HG03575 (cell line): ENCODE measurements around the gene HS6ST3.

Experiments
- ATAC-seq: cut with Tn5 transposase; IDR thresholded peaks from one replicate; pipeline ENCODE4 v1.9.1; 2021; ENCODE audit not compliant: unreplicated experiment, insufficient number of reproducible peaks, low FRiP score; ENCODE audit errors: extremely low read depth

HS6ST3 gene

DNA sequence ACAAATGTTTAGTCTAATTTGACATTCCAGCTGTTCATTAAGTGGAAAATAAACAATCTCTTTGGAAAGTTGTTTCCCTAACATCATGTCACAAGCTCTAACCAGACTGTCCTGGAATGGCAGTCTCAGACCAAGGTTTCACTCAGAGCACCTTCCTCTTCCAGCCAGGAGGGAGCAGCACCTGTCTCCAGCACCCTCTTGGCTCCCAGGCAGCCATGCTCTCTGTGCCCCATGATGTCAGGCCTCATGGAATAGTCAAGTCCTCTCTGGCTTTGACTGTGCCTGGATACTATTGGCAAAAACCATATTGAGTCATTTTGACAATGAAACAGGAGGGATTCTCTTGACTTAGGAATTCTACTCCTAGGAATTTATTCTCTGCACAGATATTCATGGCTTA is 733.0 kb downstream of the HS6ST3 start:
- no peak for ATAC-seq

DNA sequence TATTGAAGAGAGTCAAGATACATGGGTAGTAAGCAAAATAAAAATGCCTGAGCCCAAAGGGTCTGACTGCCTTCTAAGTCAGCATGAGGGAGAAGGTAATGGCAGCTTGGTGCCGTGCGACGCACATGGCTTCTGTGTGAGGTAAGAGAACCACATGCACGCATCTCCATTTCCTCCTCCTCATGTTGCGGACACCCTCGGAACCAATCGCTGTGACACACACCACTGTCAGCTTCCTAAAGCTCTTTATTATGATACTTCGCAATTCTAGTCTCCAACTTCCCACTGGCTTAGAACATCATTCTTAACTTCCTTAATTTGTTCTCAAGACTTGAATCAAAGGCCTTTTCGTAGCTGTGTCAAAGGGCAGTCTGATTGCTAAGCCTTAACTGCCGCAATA is 734.2 kb downstream of the HS6ST3 start:
- no peak for ATAC-seq

- no peak for ATAC-seq
Measured at GRCh38 chr13:96825653-96826052, 735.7 kb downstream of the HS6ST3 start.

- ATAC-seq = no peak
Measured at GRCh38 chr13:96834626-96835025, 744.7 kb downstream of the HS6ST3 start.

DNA sequence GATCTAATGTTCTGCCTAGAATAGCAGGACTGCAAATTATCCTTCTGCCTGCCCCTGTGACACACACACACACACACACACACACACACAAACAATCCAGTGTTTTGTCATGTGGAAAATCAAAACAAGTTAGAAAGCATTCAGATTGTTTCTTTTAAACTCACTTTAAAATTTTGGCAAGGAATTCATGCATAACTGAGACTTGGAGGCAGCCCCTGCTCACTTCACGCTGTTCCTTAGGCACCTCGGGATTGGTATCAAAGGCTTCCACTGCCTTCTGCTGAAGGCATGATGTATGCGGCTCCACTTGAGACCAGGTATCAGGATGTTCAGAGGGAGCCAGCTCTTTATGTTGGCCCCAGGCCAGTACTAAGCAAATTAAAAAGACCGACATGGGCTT is 745.6 kb downstream of the HS6ST3 start:
- no peak for ATAC-seq

DNA sequence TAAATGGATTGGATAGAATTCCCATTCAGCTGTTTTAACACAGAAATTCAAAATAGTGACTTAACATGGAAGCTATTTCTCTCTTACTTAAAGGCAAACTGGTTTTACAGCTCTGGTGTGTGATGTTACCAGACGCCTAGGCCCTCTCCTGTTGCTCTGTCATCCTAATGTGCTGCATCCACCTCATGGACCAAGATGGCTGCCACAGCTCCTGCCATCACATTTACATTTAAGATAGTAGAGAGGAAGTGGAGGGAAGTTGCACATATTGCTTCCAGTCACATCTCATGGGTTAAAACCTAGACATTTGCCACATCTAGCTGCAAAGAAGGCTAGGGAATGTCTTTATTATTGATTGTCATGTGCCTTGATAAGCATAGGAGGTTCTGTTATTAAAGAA is 746.8 kb downstream of the HS6ST3 start:
- no peak for ATAC-seq

DNA sequence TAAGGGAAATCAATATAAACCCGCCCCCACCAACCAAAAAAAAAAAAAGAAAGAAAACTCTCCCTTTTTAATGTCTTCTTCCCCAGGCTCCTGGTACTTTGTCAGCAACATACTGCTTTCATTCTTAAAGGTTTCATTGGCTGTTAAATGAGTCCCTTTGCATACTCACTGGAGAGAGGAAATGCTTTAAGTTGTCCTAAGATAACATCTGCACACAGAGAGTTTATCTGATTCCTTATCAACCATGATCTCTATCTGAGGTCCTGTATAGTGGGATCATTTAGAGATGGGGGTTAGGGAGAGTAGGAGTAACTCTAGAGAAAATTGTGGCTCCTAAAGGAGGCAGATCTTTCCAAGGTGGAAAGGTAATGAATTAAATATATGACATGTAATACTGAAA is 747.9 kb downstream of the HS6ST3 start:
- no peak for ATAC-seq

GRCh38 chr13:96844195-96844594 is 754.3 kb downstream of the HS6ST3 start:
- no peak for ATAC-seq

DNA sequence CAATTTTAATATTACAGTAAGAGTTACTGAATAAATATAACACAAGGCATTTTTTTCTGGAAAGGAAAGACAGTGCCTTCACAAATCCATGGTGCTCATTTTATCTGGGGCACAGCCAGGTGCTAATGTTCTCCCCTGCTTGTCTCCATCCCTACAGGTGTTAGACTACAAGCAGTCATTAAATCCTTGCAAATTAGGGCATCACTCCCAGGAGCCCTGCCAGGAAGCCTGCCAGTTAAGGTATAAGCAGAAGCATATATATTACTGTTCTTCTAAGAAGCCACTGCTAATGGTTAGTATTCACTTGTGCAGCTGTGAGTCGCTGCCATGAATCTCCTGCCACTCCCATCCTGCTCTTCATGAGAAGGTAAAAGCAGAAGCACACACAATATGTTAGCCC is 754.7 kb downstream of the HS6ST3 start:
- no peak for ATAC-seq

GRCh38 chr13:96848286-96848685 is 758.4 kb downstream of the HS6ST3 start:
- ATAC-seq = no peak

DNA sequence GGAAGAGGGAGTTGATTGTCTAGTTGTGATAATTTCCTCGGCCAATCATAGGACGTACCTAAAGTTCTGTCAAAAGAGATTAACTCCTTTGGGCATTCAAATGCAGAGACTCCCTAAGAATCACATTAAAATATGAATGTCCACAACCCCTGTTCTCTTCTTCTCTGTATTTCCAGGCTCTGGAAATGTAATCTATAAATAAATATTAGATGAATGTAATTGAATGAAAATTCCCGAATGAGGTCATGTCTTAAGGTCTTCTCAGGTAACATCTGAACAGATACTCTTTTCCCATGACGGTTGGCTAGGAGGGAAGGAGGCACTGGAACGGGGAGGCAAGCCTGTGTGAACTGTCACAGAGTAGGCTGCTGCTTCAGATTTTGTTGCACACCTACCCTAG is 759.2 kb downstream of the HS6ST3 start:
- no peak for ATAC-seq

DNA sequence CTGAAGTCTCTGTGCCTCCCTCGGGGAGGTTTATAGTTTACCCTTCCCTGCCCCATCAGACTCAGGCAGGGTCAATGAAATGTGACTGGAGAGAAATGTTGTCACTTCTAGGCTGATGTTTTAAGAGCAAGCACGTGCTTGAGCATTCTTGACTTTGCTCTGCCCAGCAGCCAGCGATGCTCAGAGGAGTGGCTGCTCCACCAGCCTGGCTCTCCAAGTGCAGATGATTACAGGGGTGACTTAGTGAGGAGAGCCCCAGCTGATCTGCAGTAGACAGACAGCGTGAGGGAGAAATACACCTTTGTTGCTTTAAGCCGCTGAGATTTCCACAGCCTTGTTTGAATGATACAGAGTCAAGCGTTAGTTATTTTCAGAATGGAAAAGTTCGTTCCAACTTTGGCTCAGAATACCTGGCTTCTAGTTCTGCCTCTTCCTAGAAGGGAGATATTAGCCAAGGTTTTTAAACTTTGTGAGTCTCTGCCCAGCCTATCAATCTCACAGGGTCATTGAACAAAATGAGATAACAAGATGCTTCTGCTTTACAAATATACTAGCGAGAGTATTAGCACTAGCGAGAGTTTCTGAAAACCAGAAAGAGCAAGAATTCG is 760.7 kb downstream of the HS6ST3 start:
- no peak for ATAC-seq

- ATAC-seq = no peak
Measured at GRCh38 chr13:96851856-96852445, 762.0 kb downstream of the HS6ST3 start.

- ATAC-seq = no peak
Measured at GRCh38 chr13:96858133-96858826, 768.4 kb downstream of the HS6ST3 start.

GRCh38 chr13:96860882-96861281 is 771.0 kb downstream of the HS6ST3 start:
- ATAC-seq = no peak

DNA sequence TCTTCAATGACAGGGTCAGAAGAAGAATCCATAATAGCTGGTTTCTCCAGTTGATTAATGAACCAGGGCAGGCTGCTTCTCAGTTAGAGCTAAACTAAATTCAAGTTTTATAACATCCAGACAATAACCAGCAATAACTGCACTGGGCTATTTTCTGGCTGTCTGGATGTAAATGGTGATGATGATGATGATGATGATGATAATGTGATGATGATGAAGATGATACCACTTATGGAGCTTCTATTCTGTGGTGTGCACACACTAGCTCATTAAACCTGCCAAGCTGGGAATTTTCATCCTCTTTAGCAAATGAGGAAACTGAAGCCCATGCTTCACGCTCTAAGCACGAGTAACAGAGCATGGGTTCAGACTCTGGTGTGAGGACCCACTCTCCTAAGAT is 772.2 kb downstream of the HS6ST3 start:
- ATAC-seq = no peak

DNA sequence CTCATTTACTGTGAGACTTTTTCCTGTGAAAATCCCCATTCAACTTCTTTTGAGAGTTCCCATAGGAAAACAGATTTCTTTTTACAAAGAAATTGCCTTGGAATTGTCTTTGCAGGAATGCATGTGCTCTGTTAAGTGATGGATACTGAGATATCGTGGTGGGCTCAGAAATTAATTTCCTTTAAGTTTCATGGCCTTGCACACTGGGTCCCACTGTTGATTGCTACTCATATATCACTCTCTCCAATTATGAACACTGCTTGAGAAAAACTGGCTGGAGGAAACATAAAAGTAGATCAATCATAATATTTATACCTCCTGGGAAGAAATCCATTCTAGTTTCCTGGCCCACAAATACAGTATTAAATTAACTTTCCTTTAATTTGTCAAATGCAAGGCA is 773.1 kb downstream of the HS6ST3 start:
- ATAC-seq = no peak

DNA sequence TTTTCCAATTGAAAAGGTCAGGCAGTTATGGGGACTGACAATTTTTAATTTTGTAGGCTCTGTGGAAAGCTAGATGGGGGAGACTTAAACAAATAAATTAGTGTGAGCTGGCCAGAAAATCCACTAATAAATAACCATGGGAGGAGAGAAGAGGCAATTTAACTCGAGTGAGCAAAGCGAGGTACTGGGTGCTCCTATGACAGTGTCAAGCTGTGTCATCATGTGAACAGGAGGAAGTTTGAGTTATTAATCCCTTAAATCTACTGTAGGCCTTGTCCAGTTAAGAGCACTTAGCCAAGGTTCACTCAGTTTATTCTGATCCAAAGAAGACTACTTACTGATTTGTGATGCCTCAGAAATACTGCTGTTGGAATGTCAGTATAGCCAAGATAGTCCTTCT is 781.6 kb downstream of the HS6ST3 start:
- ATAC-seq = no peak

DNA sequence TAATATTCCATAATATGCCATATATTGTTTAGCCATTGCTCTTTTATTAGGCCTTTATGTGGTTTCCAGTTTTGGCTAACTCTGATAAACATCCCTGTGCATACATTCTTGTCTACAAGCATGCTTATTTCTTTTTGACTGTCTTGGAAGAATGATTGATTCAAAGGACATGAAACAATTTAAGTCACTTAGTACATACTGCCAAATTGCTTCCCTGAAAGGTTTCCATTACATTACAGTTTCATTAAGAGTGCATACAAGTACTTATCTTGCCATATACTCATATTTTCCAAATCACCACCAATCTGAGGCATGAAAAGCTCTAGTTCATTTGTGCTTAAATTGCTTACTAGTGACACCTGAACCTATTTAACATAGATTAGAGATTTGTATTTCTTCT is 790.5 kb downstream of the HS6ST3 start:
- no peak for ATAC-seq
